H9 (cell line): Measurements from ENCODE around the gene GCHFR. TPM values are rescaled to one million over a fixed set of nuclear protein-coding genes. Genes with fewer than 3 reads are reported as not detected.

Experiments used
- DNase-seq: peaks from one replicate; pipeline ENCODE4 v3.0.0-alpha.2; 2017
- H2AFZ ChIP-seq: one replicate; pipeline ENCODE4 v1.6.1; 2013; ENCODE audit warnings: mild to moderate bottlenecking, low read length, control low read depth, moderate library complexity
- H2AK5ac ChIP-seq: 2 replicates; pipeline ENCODE4 v1.6.1; 2013; ENCODE audit warnings: low read length, control low read depth, mixed read lengths; ENCODE audit not compliant: insufficient read length
- H2BK120ac ChIP-seq: one replicate; pipeline ENCODE4 v1.6.1; 2013; ENCODE audit warnings: low read depth, mild to moderate bottlenecking, low read length, control low read depth, inconsistent platforms; ENCODE audit not compliant: poor library complexity, severe bottlenecking
- H2BK12ac ChIP-seq: 2 replicates; pipeline ENCODE4 v1.6.1; 2013; ENCODE audit warnings: low read length, control low read depth, mixed read lengths, low read depth; ENCODE audit not compliant: insufficient read length
- H2BK15ac ChIP-seq: 2 replicates; pipeline ENCODE4 v1.6.1; 2013; ENCODE audit warnings: low read depth, low read length, control low read depth
- H2BK20ac ChIP-seq: one replicate; pipeline ENCODE4 v1.6.1; 2013; ENCODE audit warnings: low read depth, mild to moderate bottlenecking, low read length, control low read depth, inconsistent platforms; ENCODE audit not compliant: poor library complexity, severe bottlenecking
- H2BK5ac ChIP-seq: 2 replicates; pipeline ENCODE4 v1.6.1; 2013; ENCODE audit warnings: low read length, control low read depth, mixed read lengths; ENCODE audit not compliant: insufficient read length
- H3K14ac ChIP-seq: 2 replicates; pipeline ENCODE4 v1.6.1; 2013; ENCODE audit warnings: low read length, control low read depth; ENCODE audit not compliant: insufficient read depth
- H3K18ac ChIP-seq: 2 replicates; pipeline ENCODE4 v1.6.1; 2013; ENCODE audit warnings: low read depth, mild to moderate bottlenecking, mixed read lengths, low read length, control low read depth; ENCODE audit not compliant: insufficient read length
- H3K23ac ChIP-seq: 2 replicates; pipeline ENCODE4 v1.6.1; 2013; ENCODE audit warnings: low read length, control low read depth, mixed read lengths, low read depth; ENCODE audit not compliant: insufficient read length
- H3K23me2 ChIP-seq: 2 replicates; pipeline ENCODE4 v1.6.1; 2013; ENCODE audit warnings: low read depth, mild to moderate bottlenecking, mixed read lengths, low read length, control low read depth; ENCODE audit not compliant: insufficient read length, poor library complexity, severe bottlenecking
- H3K27ac ChIP-seq: 2 replicates; pipeline ENCODE4 v1.5.1; 2013; ENCODE audit warnings: low read length, control low read depth, mixed read lengths, low read depth; ENCODE audit not compliant: insufficient read length
- H3K27me3 ChIP-seq: 2 replicates; pipeline ENCODE4 v1.6.1; 2013; ENCODE audit warnings: low read length, control low read depth, inconsistent platforms; ENCODE audit not compliant: insufficient read depth
- H3K4ac ChIP-seq: 2 replicates; pipeline ENCODE4 v1.6.1; 2013; ENCODE audit warnings: low read depth, mild to moderate bottlenecking, control low read depth, inconsistent platforms, low read length, moderate library complexity
- H3K4me1 ChIP-seq: 2 replicates; pipeline ENCODE4 v1.6.1; 2013; ENCODE audit warnings: low read length, control low read depth, inconsistent platforms; ENCODE audit not compliant: insufficient read depth
- H3K4me2 ChIP-seq: 2 replicates; pipeline ENCODE4 v1.6.1; 2013; ENCODE audit warnings: low read length, control low read depth, mixed read lengths; ENCODE audit not compliant: insufficient read length, insufficient read depth
- H3K56ac ChIP-seq: 2 replicates; pipeline ENCODE4 v1.6.1; 2013; ENCODE audit warnings: low read depth, mild to moderate bottlenecking, mixed read lengths, low read length, control low read depth; ENCODE audit not compliant: insufficient read length
- H3K79me1 ChIP-seq: 2 replicates; pipeline ENCODE4 v1.6.1; 2013; ENCODE audit warnings: low read depth, mild to moderate bottlenecking, moderate library complexity, low read length, control low read depth, inconsistent platforms; ENCODE audit not compliant: insufficient read depth, poor library complexity, severe bottlenecking
- H3K79me2 ChIP-seq: 2 replicates; pipeline ENCODE4 v1.6.1; 2013; ENCODE audit warnings: low read length, control low read depth, inconsistent platforms; ENCODE audit not compliant: insufficient read depth
- H3K9ac ChIP-seq: 2 replicates; pipeline ENCODE4 v1.6.1; 2013; ENCODE audit warnings: low read length, control low read depth, mixed read lengths; ENCODE audit not compliant: insufficient read length; ENCODE audit errors: extremely low read depth
- H3K9me3 ChIP-seq: one replicate; pipeline ENCODE4 v1.6.1; 2013; ENCODE audit warnings: low read depth, low read length, inconsistent platforms; ENCODE audit not compliant: control insufficient read depth
- H3T11ph ChIP-seq: one replicate; pipeline ENCODE4 v1.6.1; 2013; ENCODE audit warnings: mild to moderate bottlenecking, low read length, control low read depth, inconsistent platforms
- H4K20me1 ChIP-seq: one replicate; pipeline ENCODE4 v1.6.1; 2013; ENCODE audit not compliant: control insufficient read depth, insufficient read length, insufficient read depth
- H4K5ac ChIP-seq: 2 replicates; pipeline ENCODE4 v1.6.1; 2013; ENCODE audit warnings: low read depth, mild to moderate bottlenecking, mixed read lengths, low read length, control low read depth; ENCODE audit not compliant: insufficient read length
- H4K8ac ChIP-seq: replicated peaks from 2 replicates; pipeline ENCODE4 v1.6.1; 2013; ENCODE audit warnings: low read length, control low read depth, mixed read lengths, low read depth; ENCODE audit not compliant: insufficient read length
- H4K91ac ChIP-seq: 2 replicates; pipeline ENCODE4 v1.6.1; 2013; ENCODE audit warnings: low read depth, mild to moderate bottlenecking, moderate library complexity, mixed read lengths, low read length, control low read depth; ENCODE audit not compliant: insufficient read length
- H3K27ac Mint-ChIP-seq, 3 experiments: 2 replicates in 2 of 3; 3 replicates in 1 of 3; pipeline ENCODE4 v1.8.0; 2020 to 2021; ENCODE audit warnings: mixed read lengths in 3 of 3, mild to moderate bottlenecking in 1 of 3, moderate library complexity in 1 of 3
- H3K27me3 Mint-ChIP-seq: 2 replicates; pipeline ENCODE4 v1.8.0; 2021; ENCODE audit warnings: low read depth, mild to moderate bottlenecking, moderate library complexity, mixed read lengths
- H3K36me3 Mint-ChIP-seq, 3 experiments: 2 replicates in 2 of 3; 3 replicates in 1 of 3; pipeline ENCODE4 v1.8.0; 2020 to 2021; ENCODE audit warnings: low read depth in 3 of 3, mixed read lengths in 3 of 3; ENCODE audit not compliant: insufficient read depth in 1 of 3
- H3K4me1 Mint-ChIP-seq, 2 experiments: 2 replicates each; pipeline ENCODE4 v1.8.0; 2020; ENCODE audit warnings: mixed read lengths in 2 of 2
- H3K4me3 Mint-ChIP-seq, 2 experiments: 2 replicates in 1 of 2; 3 replicates in 1 of 2; pipeline ENCODE4 v1.8.0; 2020 to 2021; ENCODE audit warnings: mild to moderate bottlenecking in 2 of 2, mixed read lengths in 2 of 2, moderate library complexity in 1 of 2
- H3K9me3 Mint-ChIP-seq, 2 experiments: 2 replicates in 1 of 2; 3 replicates in 1 of 2; pipeline ENCODE4 v1.8.0; 2020; ENCODE audit warnings: mild to moderate bottlenecking in 2 of 2, mixed read lengths in 2 of 2, moderate library complexity in 1 of 2
- CTCF ChIP-seq: fragments of 200-600 bp; sonication (generic); conservative IDR thresholded peaks from 3 replicates; pipeline ENCODE4 v1.8.0; 2021; ENCODE audit warnings: antibody characterized with exemption, mild to moderate bottlenecking
- WGBS: extraction: QIAGEN DNeasy Blood & Tissue Kit; methylation state at CpG from one replicate; pipeline ENCODE4 v1.1.7; 2013; ENCODE audit warnings: missing lambda C conversion rate, low lambda C conversion rate, mixed read lengths; ENCODE audit not compliant: insufficient read length; ENCODE audit errors: extremely low coverage; 5-methylcytosine and 5-hydroxymethylcytosine counted together
- total RNA-seq: library from RNA; stranded (reverse); gene quantifications from 2 replicates; pipeline ENCODE4 v1.2.1, GENCODE V29; 2021

GCHFR gene
- total RNA-seq, 1 experiment from 2014 or later = 37.0 TPM

GRCh38 chr15:40796512-40796911 is 32.6 kb downstream of the GCHFR start:
- Histone ChIP-seq H4K8ac (no peak overlapping the region), H3K4me2 (no peak overlapping the region), H3K23me2 (no peaks in the 10 kb centered on the region), H2AK5ac (no peak overlapping the region), H2BK120ac (no peak overlapping the region), H3K56ac (no peak overlapping the region), H2AFZ (no peak overlapping the region), H4K20me1 (no peaks in the 10 kb centered on the region), H3T11ph (no peak overlapping the region), H2BK12ac (no peak overlapping the region), H3K9ac (no peak overlapping the region), H4K5ac (no peak overlapping the region), H3K9me3 (no peaks in the 10 kb centered on the region), H4K91ac (no peak overlapping the region), H2BK5ac (no peak overlapping the region), H3K27ac (no peak overlapping the region), H3K79me2 (no peaks in the 10 kb centered on the region), H3K18ac (no peak overlapping the region), H3K14ac (no peak overlapping the region), H3K27me3 (no peaks in the 10 kb centered on the region), H2BK20ac (no peak overlapping the region), H3K23ac (no peak overlapping the region), H3K4ac (no peak overlapping the region), H3K79me1 (no peaks in the 10 kb centered on the region), H2BK15ac (no peak overlapping the region), H3K4me1 (peaks cover 12% of the 10 kb centered on the region; the same call in 1 of the 2 replicates)
- no peak for TF ChIP-seq CTCF
- no peaks in the 10 kb centered on the region for H3K9me3 Mint-ChIP-seq
- WGBS = no CpG with 5 or more reads among the region's 5 CpGs
- no peak overlapping the region for H3K4me3 Mint-ChIP-seq
- H3K27me3 Mint-ChIP-seq = no peaks in the 10 kb centered on the region
- DNase-seq = no peak
- peak overlapping the region in 2 of 3 experiments; percentile 37 to 89; a peak in 3 of 7 replicates for H3K27ac Mint-ChIP-seq
- peaks cover 13 to 21% (median 14%) of the 10 kb centered on the region in 3 experiments; a peak in 5 of 7 replicates for H3K36me3 Mint-ChIP-seq
- H3K4me1 Mint-ChIP-seq = peaks cover 32 to 38% of the 10 kb centered on the region in 2 experiments
